Activated CD4-positive, alpha-beta T cell treated with anti-CD3 and anti-CD28 coated beads for 1 hour (primary cell): ENCODE measurements around the gene AOC1.

Experiments used
- DNase-seq: peaks from one replicate; pipeline ENCODE4 v3.0.0-alpha.2; 2020

AOC1 gene

DNA sequence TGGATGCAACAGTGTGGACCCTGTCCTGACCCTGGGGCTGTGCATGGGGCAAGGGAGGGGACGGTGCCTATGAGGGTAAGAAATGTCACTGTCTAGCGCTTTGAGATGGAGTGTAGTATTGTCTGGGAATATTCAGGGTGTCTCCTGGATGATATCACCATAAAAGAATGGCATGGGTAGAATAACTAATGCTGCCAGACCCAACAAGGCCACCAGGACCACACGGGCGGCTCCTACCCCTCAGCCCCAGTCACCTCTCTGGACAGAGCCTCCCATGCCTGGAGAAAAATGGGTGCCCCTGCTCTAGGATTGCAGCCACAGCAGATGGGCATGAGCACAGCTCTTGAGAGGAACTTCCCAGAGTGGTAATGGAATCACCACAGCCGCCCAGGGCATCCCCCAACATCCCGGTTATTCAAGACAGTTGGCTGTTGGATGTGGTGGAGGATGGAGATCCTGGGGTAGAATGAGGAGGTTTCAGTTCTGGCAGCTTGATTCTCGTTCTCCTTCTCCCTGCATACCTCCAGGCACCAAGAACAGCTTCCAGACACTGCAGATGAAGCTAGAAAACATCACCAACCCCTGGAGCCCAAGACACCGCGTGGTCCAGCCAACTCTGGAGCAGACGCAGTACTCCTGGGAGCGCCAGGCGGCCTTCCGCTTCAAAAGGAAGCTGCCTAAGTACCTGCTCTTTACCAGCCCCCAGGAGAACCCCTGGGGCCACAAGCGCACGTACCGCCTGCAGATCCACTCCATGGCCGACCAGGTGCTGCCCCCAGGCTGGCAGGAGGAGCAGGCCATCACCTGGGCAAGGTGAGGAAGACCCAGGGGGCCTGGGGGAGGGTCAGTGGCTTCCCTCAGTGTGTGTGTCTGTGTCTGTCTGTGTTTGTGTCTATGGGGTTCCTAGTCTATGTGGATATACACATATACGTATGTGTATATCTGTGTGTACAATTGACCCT, 6.2 kb downstream of the AOC1 start:
- no peak for DNase-seq

DNA sequence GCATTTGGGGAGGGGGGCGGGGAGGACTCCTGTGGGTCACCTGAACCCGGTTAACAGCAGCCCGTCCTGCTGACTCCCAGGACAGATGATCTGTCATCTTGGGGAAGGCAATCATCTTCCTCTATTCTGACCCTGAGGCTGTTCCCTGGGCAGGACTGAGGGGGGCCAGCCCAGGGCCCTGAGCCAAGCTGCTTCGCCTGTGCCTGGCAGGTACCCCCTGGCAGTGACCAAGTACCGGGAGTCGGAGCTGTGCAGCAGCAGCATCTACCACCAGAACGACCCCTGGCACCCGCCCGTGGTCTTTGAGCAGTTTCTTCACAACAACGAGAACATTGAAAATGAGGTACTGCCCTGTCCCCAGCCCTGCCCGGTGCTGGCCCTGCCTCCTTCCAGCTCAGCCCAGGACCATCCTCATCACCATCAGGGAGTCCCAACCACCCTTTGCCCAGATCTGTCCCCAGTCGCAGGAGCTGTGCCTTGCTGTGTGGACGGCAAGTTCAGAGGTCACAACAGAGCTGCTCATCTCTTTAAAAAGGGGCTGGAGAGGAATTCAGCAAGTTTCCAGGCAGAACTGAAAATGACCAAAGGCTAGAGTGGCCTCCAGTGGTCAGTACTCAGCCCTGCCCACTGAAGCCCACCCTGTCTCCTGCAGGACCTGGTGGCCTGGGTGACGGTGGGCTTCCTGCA, 8.1 kb downstream of the AOC1 start:
- DNase-seq, result no peak

DNA sequence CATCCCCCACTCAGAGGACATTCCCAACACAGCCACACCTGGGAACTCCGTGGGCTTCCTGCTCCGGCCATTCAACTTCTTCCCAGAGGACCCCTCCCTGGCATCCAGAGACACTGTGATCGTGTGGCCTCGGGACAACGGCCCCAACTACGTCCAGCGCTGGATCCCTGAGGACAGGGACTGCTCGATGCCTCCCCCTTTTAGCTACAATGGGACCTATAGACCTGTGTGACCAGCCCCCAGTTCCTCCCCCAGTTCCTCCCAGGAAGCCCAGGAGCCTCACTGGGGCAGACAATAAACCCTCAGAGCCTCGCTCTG, 8.6 kb downstream of the AOC1 start:
- DNase-seq, result no peak

DNA sequence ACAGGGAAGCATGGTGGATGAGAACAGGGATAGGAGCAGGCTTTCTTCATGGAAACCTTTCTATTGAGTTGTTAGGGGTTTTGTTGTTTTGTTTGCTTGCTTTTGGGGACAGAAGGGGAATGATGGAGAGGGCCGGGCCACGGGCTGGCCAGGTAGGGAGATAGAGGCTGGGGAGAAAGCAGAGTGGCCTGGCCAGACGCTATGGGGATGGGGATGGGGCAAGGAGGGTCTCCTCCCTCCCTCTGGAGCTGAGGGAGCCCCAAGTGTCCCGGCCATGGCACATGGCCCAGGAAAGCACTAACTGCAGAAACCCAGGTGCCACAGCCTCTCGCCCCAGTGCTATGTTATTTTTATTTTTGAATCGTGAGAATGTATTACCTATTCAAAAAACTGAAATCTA, 10.0 kb downstream of the AOC1 start:
- no peak for DNase-seq

DNA sequence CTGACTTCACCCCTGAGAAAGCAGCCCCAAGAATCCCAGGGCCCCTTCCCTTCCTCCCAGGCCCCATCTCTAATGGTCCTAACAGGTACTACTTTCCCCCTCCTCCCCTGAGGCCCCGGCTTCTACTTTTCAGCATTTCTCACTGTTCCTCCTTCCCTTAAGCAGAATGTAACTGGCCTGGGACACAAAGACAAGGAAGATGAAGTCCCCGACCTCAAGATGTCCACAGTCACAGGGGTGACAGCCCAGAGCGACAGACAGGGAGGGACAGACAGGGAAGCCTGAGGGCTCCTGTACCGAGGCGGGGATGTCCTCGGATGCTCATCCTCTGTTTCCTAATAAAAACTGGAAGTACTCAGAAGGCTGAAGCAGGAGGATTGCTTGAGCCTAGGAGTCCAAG, 11.6 kb downstream of the AOC1 start:
- no peak for DNase-seq

DNA sequence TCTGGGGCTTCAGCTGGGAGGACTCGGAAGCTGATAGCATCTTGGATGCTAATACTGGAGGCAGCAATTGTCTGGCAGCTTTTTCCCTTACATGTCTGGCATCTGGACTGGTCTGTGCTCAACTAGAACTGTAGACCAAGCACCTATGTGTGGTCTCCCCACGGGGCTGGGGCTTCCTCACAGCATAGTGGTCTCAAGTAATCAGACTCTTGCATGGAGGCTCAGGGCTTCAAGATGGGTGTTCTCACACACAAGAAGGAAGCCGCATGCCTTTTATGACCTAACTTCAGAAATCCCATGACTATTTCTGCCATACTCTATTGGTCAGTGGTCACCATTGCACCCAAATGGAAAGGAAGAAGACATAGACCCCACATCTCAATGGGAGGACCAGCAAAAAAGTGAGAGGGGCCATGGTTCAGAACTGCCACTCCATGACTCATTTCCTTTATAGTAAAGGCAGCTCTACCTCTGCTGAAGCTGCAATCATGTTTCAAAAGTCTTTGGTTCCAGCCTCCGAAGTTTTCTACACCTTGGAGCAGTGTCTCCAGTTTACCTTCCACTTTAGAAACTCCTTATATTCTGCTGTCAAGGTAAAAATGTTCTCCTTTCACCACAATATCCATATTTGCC, 14.7 kb downstream of the AOC1 start:
- DNase-seq, result no peak

DNA sequence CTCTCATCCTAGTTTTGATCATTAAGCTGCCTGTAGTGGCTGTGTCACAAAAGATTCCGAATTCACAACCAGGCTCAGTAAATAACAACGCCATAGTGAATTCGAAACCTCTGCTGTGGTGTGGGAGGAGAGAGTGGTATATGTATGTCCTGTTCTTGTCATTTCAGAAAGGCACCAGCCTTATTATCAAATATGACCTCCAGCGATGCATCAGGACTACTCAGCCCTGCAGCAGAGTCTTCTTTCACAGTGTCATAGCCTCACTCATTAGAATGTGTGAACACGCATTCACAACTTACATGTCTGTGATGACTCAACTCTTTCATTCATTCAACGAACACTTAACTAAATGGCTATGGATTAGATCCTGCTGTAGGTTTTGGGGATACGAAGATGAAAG, 15.3 kb downstream of the AOC1 start:
- DNase-seq, result no peak

DNA sequence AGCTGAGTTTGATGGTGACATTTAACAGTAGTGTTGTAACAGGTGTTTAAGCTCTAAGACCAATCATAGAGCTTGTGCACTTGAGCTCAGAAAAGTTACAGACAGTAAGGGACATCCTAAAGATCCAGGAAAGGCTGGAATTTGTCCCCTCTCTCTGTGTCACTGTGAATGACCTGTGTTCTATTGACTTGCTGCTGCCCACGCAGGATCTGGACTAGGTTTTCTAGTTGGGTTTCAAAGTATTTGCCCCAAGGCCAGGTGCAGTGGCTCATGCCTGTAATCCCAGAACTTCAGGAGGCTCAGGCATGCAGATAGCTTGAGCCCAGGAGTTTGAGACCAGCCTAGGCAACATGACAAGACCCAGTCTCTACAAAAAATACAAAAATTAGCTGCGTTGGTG, 17.1 kb downstream of the AOC1 start:
- DNase-seq, result no peak

DNA sequence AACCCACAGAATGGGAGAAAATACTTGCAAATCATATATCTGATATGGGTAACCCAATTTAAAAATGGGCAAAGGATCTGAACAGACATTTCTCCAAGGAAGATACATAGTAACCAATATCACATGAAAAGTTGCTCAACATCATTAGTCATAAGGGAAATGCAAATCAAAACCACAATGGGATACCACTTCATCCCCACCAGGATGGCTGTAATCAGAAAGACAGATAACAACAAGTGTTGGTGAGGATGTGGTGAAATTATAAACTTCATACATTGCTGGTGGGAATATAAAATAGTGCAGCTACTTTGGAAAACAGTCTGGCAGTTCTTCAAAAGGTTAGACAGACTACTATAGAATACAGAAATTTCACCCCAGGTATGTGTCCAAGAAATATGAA, 19.3 kb downstream of the AOC1 start:
- DNase-seq, result no peak

DNA sequence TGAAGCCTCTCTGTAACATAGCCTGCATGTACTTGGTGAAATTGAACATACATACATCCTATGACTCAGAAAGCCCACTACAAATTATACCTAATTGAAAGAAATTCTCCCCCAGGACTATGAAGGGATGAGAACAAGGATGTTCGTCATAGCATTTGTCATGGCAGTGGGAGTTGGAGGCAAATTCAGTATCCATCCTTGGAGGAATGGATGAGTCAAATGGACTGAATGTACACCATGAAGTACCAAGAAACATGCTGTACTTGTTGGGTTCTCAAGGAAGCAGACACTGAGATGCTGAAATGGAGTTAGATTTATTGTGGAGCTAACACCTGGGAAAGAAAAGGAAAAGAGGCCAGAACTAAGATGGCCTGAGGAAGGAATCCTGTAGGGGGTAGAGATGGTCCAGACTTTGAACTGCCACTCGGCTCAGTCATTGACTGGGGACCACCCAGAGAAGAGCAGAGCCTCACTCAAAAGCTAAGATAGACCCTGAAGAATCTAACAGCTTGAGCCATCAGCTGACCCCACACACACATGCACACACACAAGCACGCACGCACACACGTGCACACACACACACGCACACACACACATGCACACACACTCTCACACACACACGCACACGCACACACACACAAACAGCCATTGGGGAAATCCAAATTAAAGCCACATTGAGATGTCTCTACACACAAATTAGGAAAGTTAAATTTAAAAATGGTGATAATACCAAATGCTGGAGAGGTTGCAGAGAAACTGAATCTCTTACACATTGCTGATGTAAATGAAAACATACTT, 22.3 kb downstream of the AOC1 start:
- DNase-seq, result no peak

DNA sequence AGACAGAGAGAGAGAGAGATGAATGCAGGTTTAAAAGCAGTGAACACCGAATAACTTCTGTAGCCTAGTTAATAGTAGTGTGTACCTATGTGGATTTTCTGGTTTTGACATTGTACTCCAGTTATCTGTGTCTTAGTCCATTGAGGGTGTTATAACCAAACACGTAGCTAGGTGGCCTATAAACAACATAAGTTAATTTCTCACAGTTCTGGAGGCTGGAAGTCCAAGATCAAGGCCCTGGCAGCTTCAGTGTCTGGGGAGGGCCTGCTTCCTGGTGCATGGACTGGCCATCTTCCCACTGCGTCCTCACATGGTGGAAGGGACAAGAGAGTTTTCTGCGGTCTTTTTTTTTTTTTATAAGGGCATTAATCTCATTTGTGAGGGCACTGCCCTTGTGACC, 23.5 kb downstream of the AOC1 start:
- no peak for DNase-seq

DNA sequence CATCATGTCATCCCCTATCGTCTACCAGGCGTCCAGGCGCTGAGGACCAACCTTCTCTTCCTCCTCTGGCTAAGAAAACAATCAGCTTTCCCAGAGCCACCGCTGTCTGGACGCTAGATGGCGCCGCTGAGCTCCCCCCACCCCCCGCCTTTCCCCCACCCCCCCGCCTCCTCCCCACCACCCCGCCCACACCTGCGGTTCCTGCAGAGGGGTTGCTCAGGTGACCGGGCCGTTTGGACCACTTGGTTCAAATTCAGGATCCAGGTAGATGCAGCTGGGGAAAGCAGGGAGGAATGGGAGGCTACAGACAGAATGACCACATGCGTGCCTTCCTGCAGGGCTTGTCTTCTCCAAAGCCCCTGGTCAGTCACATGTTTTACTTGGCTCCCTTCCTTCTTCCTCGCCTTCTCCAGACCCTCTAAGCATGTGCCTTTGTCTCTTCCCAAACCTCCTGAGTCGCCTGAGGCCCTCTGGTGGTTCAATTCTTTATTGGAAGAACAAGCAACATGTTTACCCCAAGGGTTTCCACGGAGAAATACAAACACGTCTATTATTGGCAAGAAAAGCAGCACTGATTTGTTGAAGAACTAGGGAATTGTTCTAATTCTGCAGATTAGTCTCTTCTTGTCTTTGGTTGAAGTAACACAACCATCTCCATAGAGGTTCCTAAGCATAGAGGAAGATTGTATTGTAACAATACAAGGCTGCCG, 24.7 kb downstream of the AOC1 start:
- DNase-seq, result no peak

DNA sequence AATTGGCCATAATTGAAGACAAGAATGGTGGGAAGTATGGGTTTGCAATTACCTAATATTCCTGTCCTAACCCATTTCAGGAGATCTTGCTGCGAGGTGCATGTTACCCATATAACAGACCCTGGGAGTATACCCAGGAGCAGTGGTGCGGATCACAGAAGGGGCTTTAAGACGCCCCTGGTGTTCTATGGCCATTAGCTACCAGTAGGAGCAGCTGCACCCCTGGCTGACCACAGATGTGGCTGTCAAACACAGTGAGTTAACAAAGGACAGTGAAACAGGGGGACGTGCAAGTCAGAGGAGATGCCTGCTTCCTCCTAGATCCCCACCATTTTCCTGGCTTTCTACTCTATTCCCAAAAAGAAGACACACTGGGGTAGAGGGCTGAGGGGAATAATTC, 25.2 kb downstream of the AOC1 start:
- DNase-seq, result no peak

DNA sequence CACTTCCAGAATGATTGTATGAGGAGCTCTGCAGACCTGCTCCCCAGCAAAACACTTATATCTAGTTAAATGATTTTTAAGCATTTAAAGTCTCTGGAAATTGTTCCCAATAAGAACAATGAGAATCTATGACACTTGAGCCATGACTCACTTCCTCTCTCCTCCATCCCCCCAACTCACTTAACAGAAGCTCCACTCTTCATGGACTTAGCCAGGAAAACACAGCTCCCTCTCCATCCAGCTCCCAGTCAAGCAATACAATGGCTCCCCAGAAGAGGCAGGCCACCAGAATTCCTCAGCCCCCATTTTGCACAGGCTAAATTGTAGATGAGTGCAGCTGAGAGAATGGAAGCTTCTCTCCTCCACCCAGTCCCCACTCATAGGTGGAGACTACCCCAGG, 27.0 kb downstream of the AOC1 start:
- DNase-seq, result no peak

DNA sequence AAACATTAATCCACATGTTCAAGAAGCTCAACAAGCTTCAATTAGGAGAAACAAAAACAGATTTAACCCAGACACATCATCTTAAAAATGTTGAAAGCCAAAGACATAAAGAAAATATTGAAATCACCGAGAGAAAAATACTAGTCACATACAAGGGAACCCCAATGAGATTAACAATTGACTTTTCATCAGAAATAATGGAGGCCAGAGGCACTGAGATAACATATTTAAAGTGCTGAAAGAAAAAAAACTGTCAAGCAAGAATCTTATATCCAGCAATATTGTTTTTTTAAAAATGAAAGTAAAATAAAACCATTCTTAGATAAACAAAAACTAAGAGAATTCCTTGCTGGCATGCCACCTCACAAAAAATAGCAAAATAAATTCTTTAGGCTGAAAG, 28.9 kb downstream of the AOC1 start:
- no peak for DNase-seq

DNA sequence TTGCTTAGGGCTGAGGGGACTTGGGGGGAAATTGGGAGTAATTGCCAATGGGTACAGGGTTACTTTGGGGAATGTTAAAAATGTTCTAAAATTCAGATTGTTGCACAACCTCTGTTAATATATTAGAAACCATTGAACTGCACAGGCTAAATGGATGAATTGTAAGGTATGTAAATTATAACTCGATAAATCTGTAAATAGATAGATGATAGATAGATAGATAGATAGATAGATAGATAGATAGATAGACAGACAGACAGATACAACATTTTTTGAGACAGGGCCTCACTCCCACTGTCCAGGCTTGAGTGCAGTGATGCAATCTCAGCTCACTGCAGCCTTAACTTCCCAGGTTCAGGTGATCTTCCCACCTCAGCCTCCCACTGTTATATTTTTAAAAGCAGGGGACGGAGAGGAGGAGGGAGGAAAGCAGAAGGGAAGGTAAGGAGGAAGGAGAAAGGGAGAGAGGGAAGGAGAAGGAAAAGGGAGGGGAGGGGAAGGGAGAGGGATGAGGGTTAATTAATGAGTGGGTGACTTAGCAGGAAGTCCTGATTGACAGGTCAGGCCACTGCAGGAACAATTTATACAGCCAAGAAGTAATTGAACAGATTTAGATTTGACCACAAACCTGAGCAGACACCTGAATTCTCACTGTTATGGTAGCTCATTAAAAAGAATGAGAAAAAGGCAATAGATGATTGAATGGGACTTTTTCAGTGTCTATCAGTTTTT, 38.7 kb downstream of the AOC1 start:
- no peak for DNase-seq

DNA sequence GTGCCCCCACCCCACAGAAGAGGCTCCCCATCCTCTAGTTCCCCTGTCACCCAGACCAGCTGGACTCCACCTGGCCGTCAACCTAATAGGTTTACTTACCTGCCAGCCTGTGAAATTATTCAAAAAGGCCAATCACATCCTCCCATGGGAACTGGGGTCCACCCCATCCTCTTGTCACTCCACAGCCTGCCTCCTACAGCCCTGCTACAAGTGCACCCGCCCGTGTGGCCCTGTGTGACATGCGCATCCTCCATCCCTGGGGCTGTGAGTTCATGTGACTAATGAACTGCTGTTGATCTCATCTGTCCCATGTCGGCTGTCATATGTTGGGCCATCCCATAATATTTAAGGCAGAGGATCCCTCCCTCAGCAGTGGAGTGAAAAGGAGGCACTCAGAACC, 39.4 kb downstream of the AOC1 start:
- DNase-seq, result no peak

DNA sequence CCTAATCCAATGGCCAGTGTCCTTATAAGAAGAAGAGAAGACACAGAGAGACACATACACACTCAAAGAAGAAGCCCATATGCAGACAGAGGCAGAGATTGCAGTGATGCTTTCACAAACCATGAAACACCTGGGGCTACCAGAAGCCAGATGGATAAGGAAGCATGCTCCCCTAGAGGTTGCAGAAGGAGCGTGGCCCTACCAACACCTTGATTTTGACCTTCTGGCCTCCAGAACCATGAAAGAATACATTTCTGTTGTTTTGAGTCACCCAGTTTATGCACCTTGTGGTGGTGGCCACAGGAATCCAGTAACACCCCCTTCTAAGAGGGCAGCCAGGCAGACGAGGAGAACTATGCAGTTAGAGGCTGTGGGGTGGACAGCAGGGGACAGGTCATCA, 43.5 kb downstream of the AOC1 start:
- no peak for DNase-seq

DNA sequence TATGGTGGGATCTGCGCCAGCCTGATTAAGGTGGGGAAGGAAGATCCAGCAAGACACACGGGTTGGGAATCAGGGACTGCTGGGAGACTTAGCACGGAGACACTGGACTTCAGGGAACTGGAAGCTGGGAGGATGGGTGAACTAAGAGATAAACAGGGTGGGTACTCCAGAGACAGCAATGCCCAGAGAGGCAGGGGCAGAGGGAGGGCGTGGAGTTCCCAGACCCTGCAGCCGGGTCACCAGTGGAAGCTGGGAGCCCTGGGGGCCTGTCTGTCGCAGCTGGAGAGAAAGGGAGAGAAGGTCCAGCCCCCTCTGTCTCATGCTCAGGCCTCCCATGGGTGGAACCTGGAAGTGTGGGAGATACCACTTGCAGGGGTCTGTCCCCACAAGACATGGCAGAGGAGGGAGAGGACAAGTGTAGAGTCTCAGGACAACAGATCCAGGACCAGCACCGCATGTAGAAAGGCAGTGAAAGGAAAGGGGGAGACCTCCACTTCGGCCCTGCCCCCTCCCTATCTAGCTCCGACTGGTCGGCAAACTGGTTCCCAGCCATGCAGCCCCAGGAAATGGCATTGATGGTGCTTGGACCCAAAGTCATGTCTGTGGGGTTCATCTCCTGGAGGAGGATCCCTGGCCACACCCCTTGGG, 44.4 kb downstream of the AOC1 start:
- no peak for DNase-seq

DNA sequence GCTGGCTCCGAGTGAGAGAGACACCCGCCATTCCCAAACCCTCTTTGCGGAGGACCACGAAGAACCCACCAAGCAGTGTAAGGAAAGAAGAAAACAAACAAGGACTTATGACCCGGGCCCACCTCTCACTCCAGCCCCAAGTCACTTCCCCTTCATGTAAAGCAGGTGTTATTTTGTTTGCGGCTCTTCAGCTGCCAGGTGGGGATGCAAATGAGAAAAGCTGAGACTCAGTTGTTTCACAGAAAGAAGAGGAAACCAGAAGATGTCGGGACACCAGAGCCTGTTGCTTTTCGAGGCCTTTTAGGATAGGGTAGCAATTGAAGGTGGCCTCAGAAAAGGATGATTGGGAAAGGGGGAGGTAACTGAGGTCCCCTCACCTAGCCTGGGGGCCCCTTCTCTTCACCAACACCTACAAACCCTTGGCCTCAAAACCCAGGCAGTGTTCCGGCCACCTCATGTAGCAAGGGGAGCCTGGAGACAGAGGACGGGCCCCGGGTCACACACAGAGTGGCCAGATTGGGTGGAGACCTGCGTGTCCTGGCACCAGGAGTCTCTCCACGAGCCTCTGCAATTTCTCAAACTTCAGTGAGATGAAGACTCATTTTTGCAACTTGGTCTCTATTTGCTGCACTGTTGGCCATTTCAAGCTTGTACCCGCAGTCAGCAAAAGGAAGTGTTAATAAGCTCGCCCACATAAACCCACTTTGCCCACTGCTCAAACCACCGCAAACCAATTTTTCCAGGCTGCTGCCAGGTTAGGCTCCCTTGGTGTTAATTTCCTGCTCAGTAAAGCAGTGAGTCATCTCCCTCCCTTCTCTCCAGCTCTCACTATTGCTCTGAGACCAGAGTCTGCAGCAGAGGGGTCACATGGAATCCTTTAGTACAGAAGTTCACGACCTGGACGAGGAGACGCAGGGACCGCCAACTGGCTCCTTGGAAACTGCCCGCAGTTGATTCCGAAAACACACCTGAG, 45.5 kb downstream of the AOC1 start:
- DNase-seq, result no peak
